Hematopoietic multipotent progenitor cell treated with erythropoietin and hydrocortisone succinate and interleukin-3 and kit ligand, for 15 days (in vitro differentiated cells): ENCODE measurements around the gene MGAM2.

Experiments
- DNase-seq: peaks from one replicate; pipeline ENCODE4 v3.0.0-alpha.2; 2015; ENCODE audit warnings: low spot score

Gene MGAM2

DNA sequence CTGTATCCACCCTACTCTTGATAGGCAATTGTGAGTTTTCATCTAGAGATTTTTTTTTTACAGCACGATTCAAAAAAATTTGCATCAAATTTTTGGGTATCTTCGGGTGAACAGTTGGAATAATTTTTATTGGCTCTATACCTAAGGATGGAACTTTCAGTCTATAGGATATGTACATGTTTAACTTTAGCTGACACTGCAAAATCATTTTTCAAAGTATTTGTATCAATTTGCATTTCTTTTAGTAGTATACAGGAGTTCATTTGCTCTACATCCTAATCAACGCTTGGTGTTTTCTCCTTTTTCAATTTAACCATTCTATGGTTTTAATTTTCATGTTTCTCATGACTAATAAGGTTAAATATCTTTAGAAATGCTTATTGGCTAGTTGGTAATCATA is 11.7 kb downstream of the MGAM2 start:
- no peak for DNase-seq

DNA sequence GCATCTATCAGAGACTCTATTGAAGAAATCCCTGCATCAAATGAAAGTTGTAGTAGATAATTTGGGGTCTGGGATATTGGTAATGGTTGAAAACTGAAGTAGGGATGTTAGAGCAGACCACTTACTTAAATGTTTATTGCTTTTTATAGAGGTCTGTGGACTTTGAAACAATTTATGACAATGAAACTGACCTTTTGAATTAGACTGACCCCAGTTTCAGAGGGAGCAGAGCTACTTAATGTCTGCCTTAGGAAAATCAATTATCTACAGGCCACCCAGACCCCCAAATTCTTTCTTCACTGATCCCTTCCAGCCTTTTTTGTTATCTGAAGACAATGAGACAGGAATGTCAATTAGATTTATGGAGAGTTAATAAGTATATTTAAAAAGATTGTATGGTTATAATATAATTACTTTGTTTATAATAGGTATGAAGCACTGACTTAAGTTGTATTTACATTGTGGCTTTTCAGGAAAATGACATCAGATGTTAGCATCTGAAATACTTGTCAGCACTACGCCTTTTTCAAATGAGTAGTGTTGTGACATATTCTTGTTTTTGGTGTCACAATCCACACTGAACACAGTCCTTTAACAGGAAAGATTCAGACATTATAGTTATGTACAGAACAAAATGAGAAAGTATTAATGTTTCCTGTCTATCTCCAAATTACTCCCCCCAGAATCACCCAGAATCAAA is 13.9 kb downstream of the MGAM2 start:
- DNase-seq = no peak

DNA sequence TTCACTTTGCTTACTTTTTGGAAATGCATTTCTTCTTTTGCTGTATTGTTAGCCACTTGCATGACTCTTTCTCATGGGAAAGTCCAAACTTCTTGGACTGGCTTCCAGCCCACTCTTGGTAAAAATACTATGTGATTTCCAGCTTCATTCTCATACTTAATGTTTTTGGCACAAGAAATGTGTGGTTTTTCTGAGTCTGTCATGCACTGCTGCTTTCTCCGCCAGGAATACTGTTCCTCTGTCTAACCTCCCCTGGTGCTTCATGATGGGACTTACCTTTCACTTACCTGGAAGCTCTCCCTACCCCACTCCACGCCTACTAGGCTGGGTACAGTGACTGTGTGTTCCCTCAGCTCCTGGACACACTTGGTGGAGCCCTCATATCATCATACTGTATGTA is 18.7 kb downstream of the MGAM2 start:
- DNase-seq = no peak

DNA sequence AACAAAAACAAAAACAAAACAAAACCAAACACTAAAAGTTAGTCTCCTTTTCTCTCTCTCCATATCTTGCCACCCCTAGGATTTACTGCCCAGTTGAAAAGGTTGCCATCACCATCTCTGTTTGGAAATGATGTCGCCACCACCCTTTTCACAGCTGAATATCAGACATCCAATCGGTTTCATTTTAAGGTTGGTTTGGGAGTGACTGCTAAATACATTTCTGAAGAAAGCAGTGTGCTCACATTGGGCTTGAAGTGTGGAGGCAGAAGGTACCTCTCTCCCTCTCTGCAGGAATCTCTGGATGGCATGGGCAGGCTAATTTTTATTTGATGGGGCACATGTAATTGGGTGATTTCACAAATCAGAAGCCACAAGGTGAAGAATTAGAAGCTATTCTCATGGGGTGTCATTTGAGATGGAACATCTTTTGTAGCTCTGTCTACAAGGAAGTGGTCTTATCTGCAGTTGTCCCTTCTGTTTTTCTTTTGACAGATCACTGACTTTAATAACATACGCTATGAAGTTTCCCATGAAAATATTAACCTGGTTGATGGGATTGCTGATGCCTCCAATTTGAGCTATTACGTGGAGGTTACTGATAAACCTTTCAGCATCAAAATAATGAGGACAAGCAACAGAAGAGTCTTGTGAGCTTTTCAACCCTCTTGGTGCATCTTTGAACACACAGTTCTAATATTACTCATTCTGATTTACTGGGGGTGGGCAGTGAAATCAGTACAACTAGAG is 20.1 kb downstream of the MGAM2 start:
- DNase-seq = no peak

DNA sequence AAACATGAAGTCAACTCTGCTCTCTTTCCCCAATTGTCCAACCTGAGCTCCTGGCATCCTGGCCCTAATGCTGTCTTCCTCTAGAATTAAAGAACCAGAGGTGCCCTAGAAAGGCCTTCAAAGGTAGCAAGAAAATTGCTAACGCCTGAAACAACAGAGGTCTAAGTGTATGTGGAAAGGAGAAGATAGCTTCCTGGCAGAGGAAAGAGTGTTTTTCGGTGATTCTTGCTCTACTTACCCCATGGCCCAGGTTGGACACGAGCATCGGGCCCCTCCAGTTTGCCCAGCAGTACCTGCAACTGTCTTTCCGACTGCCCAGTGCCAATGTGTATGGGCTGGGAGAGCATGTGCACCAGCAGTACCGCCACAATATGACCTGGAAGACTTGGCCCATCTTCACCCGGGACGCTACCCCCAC is 22.2 kb downstream of the MGAM2 start:
- DNase-seq = no peak

DNA sequence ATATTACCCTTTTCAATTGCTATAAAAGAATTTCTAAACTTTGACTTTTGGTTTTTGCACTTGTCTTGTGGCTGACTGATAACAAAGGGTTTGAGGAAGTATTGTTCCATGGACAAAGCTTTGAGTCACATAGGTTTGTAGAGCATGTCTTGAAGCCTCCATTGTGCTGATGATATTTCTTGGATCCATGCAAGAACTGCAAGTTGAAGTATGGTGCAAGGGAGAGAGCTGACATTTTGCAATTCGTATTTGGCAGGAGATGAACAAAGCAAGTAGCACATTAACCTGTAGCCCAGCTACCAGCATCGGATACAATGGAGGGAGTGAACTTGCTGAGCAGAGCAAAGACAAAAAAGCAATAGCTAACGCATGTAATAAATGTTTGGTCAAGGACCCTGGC is 23.4 kb downstream of the MGAM2 start:
- no peak for DNase-seq

DNA sequence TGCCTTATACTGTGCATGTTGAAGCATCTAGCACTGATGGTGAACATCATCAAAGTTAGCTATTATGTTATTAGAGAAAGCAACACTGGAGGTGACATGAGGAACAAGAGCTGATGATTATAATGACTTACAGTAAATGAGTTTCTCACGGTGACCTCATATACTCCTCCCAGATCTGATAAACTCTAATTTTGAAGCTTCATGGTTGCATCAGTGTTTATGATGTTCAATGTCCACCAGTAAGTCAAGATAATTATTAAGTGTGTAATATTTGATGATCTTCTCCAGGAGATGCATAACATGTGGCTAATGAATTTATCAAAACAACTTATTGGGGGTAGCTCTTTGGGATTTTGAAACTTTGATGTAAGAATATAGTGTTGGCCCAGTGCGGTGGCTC is 27.5 kb downstream of the MGAM2 start:
- DNase-seq = no peak

DNA sequence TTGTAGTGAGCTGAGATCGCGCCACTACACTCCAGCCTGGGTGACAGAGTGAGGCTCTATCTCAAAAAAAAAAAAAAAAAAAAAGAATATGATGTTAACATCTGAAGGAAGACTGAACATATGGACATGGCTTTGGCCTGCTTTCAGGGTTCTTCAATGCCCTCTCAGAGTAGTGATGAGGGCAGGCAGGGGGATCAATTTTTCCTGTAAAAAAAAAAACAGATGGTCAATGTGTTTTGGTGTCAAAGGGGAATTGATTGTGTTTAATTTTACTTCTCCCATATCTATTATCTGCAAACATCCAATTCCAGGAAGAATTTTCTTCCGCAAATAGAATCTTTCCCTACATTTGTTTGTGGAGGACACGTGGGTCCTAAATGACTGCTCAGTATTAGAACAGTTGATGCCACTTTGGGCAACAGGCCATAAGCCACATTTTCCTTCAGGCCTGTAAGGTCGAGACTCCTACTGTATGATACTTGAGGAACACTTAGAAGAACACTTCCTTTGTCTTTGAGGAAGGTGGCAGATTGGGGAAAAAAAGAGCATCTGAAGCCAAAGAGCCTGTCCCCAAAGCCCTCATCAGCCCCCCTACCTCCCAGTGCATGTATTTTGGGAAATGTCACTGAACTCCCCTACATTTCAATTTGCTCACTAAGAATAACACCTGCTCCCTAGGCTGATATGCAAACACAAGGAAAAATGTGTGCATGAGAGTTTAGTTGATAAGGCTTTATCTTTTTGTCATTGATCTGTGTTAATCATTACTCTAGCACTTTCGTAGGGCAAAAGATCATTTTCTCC is 28.3 kb downstream of the MGAM2 start:
- DNase-seq = no peak

DNA sequence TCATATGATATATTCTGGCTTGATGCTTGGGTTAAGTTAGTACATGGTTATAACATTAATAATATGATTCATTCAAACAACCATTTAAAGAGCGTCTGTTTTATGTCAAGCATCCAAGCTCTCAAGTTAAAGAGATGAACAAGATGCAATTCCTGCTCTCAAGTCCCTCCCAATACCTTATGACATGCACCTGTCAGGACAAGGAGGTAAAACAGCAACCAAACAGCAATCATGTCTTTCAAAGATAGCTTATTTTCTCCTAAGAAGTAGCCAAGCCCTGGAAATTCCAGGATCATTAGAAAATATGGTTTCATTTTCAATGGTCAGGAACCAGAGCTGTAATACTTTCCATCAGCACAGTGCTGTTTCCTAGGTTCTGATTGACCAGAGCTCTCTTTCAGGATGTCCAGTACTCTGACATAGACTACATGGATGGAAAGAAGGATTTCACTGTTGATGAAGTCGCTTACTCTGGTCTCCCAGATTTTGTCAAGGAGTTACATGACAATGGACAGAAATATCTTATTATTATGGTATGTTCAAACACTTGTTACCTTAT is 29.0 kb downstream of the MGAM2 start:
- no peak for DNase-seq

DNA sequence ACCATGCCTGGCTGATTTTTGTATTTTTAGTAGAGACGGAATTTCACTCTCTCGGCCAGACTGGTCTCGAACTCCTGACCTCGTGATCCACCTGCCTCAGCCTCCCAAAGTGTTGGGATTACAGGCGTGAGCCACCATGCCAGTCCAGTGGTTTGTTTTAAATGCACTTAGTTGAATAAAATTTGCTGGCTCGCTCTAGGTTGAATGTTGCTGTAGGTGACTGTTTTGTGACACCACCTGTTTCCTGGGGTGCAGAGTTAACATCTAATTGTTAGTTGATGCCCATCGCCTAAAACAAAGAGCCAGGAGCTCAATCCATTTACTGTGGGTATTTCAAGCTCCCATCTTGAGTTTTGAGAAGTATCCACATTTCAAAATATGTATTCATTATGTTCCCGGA is 31.2 kb downstream of the MGAM2 start:
- DNase-seq = no peak

DNA sequence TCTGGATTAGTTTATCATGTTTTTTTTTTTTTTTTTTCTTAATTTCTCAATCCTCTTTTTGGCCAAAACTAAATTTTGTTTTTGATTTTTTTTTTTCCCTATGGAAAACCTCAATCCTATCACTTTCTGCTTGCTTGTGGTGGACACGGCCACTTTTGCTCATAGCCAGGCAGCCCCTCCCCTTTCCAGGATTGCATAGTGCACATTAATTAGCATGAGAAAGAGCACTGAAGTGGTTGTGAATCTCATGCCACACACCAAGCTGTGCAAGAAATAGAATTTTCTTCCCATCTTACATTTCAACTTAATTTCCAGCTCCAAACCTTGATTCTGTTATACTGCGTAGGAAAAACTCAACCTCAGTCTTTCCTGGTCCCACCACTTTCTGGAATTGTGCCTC is 34.6 kb downstream of the MGAM2 start:
- no peak for DNase-seq

DNA sequence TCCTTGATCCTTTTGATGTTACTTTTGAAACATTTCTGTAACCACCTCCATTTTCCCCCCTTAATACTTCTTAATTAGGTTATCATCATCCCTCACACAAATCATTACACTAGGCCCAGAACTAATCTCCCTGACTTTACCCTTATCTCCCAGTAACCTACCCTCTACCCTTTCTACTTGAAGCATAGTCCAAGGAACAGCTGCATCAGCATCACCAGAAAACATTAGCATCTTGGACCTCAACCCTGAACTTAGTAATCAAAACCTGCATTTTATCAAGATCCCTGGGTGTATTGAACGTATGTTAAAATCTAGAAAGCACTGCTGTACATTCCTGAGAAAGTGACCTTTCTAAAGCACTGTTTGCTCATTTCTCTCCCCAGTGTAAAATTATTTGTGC is 38.8 kb downstream of the MGAM2 start:
- DNase-seq = no peak

DNA sequence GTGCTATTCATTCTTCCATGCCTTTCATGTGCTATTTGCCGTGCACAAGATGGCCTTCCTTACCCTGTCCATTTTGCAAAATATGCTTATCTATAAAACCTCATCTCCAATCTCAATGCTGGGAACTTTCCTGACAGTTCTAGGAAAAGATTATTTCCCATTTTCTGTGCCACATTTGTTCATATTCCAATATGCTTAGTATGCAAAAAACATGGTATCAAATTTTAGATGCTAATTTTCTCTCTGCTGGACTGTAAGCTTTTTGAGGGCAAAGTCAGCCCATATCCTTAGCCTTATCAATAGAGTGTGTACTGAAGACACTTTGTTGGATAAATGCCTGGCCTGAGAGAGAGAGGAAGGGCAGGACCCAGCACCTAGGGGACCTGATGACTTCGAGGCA is 39.4 kb downstream of the MGAM2 start:
- no peak for DNase-seq

DNA sequence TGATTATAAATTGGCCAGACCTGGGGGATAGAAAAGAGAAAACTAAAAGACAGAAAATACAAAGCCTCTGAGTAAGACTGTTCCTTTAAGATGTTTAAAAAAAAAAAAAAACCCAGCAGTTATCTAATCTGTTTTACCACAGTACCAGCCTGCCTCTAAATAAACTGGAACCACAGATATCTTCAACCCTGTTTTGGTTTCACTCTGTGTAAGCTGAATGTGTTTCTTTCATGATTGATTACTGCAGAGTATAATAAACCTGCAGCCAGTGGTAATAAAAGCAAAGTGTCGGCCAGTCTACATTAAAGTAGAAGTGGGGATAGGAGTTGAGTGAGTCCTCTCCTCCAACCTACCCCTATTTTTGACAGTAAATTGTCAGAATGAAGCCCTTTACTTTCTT is 40.6 kb downstream of the MGAM2 start:
- DNase-seq = no peak

DNA sequence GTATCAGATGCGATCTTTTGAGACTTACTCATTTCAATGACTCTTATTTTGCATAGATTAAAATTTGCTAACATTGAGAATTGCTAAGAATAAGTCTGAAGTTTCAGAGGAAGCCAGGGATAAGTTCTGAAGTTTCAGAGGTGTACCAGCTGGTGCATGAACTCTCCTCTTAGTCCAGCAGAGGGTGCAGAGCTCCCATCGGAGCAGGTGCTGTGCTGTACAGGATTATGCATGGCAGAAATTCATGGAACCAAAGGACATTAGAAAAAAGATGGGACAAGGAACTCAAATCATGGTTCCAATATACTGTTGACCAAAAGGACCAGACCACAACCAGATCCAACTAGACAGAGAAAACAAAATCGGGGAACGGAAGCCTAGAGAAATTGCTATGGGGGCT is 41.9 kb downstream of the MGAM2 start:
- no peak for DNase-seq

DNA sequence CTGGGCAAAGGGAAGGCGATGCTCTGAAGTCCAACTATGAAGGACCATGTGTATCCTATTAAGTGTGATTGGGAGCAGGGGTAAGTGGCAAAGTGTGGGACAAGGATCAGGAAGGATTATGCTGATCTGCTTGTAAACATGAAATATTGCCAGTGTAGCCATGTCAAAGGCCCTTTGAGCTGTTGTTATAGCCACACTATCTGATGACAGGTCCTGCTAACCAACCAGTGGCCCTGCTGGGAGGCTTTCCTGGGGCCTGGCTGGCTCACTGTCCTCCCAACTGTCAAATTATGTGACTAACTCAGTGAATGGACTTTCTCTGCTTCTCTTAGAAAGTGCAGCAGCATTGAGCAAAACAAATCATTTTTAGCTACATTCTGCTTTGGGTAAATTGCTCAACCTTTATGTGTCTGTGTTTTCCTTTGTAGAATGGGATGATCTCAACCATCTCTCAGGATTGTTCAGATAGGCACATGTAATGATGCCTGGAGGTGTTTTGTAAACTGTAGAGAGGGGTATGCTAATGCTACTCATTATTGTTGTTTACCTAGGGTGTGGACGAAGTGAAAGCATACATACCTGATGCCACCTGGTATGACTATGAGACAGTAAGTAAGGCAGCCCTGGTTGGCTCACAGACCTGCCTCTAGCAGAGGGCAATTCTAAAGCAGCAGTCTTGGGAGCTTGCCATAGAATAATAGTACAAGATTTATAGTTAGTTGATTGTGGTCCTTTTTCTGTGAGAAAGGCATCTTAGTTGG is 47.4 kb downstream of the MGAM2 start:
- no peak for DNase-seq

DNA sequence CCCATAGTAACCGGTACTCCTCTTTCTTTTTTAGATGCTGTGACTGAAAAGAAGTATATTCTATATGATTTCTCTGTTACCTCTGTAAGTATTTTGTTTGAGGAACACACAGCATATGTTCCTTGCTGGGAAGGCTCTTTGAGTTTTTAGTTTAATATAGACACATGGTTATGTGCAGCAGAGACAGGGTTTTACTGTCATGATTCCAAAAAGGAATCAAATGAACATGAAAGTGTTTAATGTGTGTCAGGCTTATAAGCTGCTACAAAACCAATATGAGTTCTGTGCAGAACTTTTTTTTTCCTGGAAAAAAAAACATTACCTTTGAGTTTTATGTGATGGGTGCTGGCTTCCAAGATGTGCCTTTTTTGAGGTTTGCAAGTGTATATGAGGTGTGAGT is 50.4 kb downstream of the MGAM2 start:
- no peak for DNase-seq

DNA sequence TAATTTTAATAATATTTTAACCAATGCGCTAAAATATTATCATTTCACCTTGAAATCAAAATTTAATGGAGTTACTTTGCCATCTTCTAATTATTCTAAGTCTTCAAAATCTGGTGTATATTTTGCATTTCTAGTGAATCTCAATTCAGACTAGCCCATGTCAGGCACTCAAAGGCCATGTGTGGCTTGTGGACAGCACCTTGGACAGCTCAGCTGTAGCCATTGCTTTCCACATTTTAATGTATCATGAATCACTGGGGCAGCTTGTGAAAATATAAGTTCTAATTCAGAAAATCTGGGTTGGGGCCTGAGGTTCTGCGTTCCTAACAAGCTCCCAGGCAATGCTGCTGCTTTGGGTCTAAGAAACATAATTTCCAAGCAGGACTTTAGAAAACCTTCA is 57.2 kb downstream of the MGAM2 start:
- DNase-seq = no peak

DNA sequence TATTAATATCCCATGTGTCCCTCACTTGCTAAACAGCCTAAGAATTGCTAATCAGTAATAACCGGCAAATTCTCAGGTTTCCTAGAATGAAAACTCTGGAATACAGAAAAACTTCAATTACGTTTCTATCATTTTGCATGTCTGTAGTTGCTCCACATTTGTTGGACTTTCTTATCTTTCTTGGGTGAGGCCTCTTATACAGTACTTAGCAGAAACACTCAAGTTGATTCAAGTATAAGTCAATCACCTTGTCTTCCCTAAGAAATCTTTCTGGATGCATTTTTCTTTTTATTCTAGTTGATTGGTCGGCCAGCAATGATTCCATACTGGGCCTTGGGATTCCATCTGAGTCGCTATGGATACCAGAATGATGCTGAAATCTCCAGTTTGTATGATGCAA is 61.4 kb downstream of the MGAM2 start:
- no peak for DNase-seq

DNA sequence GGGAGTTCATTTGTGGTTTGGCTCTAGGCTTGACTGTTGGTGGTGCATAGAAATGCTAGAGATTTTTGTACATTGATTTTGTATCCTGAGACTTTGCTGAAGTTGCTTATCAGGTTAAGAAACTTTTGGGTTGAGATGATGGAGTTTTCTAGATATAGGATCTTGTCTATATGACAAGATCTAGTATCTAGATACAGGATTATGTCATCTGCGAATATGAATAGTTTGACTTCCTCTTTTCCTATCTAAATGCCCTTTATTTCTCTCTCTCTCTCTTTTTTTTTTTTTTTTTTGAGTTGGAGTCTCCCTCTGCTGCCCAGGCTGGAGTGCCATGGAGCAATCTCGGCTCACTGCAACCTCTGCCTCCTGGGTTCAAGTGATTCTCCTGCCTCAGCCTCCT is 62.9 kb downstream of the MGAM2 start:
- DNase-seq = no peak

DNA sequence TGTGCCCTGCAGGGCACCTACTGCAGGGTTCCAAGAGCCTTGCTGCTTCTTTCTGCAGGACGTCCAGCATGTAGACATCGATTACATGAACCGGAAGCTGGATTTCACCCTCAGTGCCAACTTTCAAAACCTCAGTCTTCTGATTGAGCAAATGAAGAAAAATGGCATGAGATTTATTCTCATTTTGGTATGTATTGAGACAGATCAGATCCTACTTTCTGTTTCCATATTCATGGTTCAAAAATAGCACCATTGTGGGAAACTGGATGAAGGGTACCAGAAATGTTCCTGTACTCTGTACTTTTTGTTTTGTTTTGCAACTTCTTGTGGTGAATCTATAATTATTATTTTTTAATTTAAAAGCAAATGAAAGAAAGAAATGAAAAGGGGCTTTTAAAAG is 64.1 kb downstream of the MGAM2 start:
- no peak for DNase-seq

DNA sequence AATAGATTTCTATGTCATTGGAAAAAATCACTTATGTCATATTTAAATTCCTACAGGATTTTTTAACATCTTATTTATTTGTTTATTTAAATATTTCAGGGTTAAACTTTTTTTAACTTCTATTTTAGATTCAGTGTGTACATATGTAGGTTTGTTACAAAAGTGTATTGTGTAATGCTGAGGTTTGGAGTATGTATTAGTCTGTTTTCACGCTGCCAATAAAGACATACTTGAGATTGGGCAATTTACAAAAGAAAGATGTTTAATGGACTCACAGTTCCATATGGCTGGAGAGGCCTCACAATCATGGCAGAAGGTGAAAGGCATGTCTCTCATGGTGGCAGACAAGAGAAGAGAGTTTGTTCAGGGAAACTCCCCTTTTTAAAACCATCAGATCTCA is 65.4 kb downstream of the MGAM2 start:
- no peak for DNase-seq
